HG03460 (cell line): ENCODE results near the gene PDE6A.

ENCODE experiments used
- ATAC-seq: cut with Tn5 transposase; IDR thresholded peaks from one replicate; pipeline ENCODE4 v1.9.1; 2021; ENCODE audit not compliant: unreplicated experiment

The PDE6A gene

GRCh38 chr5:149930749-149931574, 13.6 kb downstream of the PDE6A start:
- ATAC-seq = no peak

GRCh38 chr5:149930043-149930748, 14.4 kb downstream of the PDE6A start:
- ATAC-seq = no peak

- ATAC-seq = no peak
These were observed 20.1 kb downstream of the PDE6A start for GRCh38 chr5:149924486-149924885.

GRCh38 chr5:149922950-149923349, 21.6 kb downstream of the PDE6A start:
- no peak for ATAC-seq

GRCh38 chr5:149921597-149921996, 23.0 kb downstream of the PDE6A start:
- no peak for ATAC-seq

GRCh38 chr5:149917073-149917676, 27.4 kb downstream of the PDE6A start:
- ATAC-seq = no peak

GRCh38 chr5:149916334-149917072, 28.1 kb downstream of the PDE6A start:
- no peak for ATAC-seq

- no peak for ATAC-seq
These were observed 29.0 kb downstream of the PDE6A start for GRCh38 chr5:149915392-149916260.

- no peak for ATAC-seq
These were observed 30.9 kb downstream of the PDE6A start for GRCh38 chr5:149913436-149914419.

GRCh38 chr5:149912226-149912871, 32.2 kb downstream of the PDE6A start:
- no peak for ATAC-seq

GRCh38 chr5:149911031-149911430, 33.6 kb downstream of the PDE6A start:
- ATAC-seq = no peak

- ATAC-seq = no peak
These were observed 36.8 kb downstream of the PDE6A start for GRCh38 chr5:149907828-149908227.

GRCh38 chr5:149904977-149905376, 39.6 kb downstream of the PDE6A start:
- ATAC-seq = no peak

GRCh38 chr5:149904293-149904886, 40.2 kb downstream of the PDE6A start:
- ATAC-seq = no peak

- ATAC-seq = no peak
These were observed 41.2 kb downstream of the PDE6A start for GRCh38 chr5:149903404-149903803.

GRCh38 chr5:149902177-149902576, 42.4 kb downstream of the PDE6A start:
- ATAC-seq = no peak

- no peak for ATAC-seq
These were observed 43.1 kb downstream of the PDE6A start for GRCh38 chr5:149901511-149901910.

GRCh38 chr5:149900390-149900789, 44.2 kb downstream of the PDE6A start:
- no peak for ATAC-seq
